Cardiac septum (tissue), 1 donor: ENCODE results near the gene DLGAP3. TPM values are rescaled to one million over a fixed set of nuclear protein-coding genes. Genes with fewer than 3 reads are reported as not detected.

Source experiments
- DNase-seq: peaks from one replicate; pipeline ENCODE4 v3.0.0-alpha.2; 2020; ENCODE audit warnings: low spot score
- intact Hi-C: fragments of 100-400 bp; cut with DNase I; formaldehyde crosslinking; loops from one replicate; pipeline ENCODE4 v1.14.0; 2022
- total RNA-seq: library from RNA; stranded (reverse); fragmentation: NEBNext Ultra II Directional; extraction: Animal tissue kit (Norgen Biotek cat#: 25700); gene quantifications from one replicate; pipeline ENCODE4 v1.2.1, GENCODE V29; 2021
- donor health status: DM: no; HTN: no; CAD: no.

The DLGAP3 gene
- total RNA-seq, 1 donor from 2014 or later, result 0.11 TPM

DNA sequence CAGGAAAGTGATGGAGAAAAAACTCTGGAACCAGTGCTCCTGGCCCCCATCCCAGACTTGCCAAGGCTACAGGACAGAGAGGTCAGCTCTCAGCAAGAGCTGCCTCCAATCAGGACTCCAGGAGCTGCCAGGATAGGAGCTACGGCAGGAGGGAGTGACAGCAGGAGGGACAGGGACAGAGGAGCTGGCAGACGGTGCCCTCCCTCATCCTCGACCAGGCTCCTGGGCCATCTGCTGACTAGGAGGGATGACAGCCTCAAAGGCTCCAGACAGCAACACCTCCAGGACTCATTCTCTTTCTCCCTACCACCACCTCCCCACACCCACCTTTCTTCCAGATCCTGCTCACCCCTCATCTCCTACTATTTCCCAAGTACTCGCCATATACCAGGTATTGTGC, 22.7 kb downstream of the DLGAP3 start:
- intact Hi-C loops, result no loop called here

DNA sequence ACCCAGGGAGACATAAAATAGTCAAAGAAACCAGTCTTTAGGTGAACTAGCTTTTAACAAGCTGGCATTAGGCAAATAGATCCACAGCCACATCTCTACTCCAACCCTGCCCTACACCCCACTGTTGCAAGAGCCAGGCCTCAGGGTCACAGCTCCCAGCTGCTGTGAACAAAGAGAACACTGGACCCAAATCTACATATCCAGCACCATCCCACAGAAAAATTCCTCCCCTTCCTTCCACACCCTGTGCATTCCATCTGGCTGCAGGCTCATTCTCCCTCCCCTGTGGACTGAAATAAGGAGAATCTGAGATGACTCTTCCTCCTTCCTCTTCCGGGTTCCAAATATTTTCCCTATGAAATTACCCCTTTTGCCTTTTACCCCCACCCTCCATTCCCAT, 23.2 kb downstream of the DLGAP3 start:
- intact Hi-C loops, result no loop called here
- DNase-seq, result no peak

More for the DNA sequence above, 22.7 kb downstream of the DLGAP3 start:
- no peak for DNase-seq

DNA sequence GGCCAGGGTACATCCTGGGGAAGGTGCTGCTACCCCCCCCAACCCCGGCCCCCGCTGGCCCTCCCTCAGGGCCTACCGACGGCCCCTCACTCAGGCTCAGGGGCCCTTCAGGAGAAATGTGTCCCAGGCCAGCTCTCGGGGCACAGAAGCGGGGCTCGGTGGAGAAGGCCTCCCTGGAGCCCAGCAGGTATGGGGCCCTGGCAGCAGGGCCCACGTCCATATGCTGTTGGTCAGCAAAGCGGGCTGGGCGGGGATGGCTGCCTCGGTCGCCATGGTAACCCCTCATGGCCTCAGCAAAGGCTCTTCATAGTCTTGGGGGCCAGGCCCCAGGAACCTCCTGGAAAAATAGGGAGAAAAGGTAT, 24.4 kb downstream of the DLGAP3 start:
- no peak for DNase-seq
- intact Hi-C loops, result no loop called here

DNA sequence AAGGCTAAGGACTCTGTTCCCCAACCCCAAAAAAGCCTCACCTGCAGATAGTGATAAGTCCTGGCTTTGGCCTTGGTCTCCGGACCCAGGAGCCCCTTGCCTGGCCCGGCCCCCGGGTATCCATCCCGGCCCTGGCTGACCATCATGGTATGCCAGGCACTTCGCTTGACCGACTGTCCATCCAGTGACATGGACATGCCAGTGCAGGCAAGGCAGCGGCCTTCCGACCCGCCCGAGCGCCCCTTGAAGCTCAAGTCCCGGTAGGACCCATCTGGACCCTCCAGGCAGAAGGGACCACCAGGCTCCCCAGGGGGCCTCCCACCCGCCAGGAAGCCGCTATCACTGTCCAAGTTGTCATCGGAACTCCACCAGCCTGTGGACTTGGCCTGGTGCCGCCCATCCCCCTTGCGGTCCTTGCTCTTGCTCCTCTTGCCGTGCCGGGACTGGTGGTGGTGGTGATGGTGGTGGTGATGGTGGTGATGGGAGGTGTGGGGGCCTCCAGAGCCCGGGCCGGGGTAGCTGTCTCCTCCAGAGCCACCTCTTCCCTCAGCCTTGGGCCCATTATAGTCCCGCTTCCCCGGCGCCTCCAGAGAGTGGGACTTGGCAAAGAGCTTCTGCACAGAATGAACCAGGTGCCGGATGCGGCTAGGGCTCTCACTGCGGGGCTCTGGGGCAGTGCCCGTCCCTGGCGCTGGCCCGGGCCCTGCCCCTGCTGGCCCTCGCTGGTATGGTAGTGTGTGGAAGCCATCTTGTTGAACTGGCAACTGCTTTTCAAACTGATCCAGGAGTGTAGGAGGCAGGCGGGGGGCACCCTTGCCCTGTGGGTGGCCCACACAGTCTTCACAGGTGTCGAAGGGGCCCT, 25.0 kb downstream of the DLGAP3 start:
- intact Hi-C loops, result no loop called here
- no peak for DNase-seq

DNA sequence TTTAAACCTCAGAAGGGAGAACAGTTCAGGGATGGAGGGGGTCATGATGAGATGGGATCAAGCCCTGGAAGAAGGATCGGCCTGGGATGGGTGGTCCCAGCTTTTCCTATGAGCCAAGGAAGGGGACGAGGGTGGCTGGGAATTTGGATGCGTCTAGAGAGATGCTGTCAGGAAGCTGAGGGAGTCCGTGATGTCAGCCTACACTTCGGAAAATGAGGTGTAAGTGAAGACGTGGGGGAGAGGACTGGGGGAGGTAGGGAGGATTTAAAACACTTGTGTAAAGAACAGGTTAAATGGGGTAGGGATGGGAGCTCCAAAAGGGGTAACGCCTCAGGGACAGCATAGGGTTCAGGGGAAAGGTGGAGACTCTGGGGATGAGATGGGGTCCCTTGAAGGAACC, 27.5 kb downstream of the DLGAP3 start:
- no peak for DNase-seq
- intact Hi-C loops, result no loop called here

DNA sequence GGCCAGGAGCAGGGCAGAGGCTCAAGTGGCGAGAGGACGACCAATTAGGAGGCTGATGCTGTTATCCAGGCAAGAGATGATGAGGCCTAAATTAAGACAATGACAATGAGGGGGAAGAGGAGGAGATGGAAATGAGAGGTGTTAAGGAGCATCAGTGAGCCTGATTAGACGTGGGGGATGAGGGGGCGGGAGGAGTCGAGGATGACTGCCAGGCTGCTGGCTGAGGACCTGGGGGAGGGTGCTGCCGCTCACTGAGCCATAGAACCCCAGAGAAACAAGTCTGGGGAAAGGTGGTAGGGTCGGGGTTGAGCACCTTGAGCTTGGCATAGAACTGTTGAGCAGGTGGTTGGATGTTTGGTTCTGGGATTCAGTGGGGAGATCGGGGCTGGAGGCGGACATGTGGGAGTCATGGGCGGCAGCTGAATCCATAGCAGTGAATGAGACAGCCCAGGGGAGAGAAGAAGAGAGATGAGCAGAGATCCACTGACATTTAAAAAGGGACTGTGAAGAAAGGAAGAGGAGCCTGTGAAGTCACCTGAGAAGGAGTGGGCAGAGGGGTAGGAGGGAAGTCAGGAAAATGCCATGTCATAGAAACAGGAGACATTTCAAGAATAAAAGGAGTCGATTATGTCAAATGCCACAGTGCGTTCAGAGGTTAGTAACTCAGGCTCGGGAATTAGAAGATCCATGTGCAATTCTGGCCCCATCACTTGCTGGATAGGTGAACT, 28.5 kb downstream of the DLGAP3 start:
- intact Hi-C loops, result no loop called here

DNA sequence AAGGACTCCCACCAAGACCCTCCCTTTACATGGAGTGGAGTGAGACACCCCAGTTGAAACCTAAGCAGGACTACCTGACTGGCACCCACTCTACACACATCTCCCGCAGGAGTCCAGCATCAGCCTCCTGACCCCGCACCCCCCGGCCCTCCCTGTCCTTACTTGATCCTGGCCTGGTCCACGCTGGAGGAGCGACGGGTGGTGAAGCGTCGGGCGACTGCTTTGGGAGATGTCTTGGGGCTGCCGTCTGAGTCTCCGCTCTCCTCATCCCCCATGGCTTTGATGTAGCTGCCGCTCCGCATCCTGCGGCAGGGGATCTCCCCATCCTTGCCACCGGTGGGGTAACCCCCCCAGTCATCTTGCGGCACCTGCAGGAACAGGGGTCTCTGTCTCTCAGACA, 29.5 kb downstream of the DLGAP3 start:
- no peak for DNase-seq
- intact Hi-C loops, result no loop called here

More for the DNA sequence above, 28.5 kb downstream of the DLGAP3 start:
- no peak for DNase-seq

DNA sequence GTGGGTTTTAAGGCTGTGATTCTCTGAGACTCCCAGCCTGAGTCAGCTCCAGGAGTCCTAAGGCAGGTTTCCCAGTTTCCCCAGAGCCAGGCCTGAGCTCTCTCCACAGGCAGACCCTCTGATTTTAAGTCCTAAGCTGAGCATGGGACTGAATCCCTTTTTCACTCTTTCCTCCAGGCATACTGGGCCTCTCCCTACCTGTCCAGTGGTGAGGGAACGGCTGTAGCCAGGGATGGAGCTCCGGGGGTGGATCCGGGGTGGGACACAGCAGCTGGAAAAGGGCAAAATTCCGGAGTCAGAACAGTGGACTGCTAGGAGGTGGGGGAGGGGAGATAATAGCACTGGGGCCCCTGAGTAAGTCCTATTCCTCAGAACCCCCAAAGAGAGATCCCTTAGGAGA, 30.0 kb downstream of the DLGAP3 start:
- intact Hi-C loops, result no loop called here
- no peak for DNase-seq

DNA sequence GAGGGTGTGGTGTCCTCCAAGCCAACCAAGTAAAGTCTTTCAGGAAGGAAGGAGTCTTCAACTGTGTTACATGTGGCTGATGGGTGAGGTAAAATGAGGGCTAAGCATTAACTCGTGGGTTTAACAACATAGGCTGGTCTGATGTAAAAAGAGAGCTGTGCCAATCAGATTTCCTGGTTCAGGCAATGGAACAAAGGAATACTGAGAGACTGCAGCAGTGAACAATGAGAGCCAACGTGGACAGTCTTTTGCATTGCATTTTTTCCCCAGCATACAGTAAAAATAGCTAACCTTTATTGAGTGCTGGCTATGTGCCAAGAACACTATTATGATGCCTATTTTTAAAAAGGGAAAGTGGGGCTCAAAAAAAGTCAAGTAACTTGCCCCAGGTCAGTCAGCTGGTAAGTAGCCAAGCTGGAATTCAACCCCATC, 31.1 kb downstream of the DLGAP3 start:
- no peak for DNase-seq
- intact Hi-C loops, result no loop called here

DNA sequence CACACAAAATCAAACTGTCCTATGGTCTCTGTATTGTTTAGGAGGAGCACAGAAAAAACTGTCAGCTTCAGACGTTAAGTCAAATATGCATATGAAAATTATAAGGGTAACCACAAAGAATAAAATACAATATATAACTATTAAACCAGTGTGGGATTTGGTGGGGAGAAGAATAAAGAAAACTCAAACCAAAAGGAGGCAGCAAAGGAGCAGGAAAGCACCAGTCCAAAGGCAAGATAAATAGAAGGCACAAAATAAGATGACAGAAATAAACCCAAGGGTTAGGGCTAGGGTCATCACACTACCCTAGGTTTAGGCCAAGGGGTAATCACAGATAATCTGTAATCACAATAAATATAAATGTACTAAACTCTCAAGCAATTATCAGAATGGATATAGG, 32.8 kb downstream of the DLGAP3 start:
- intact Hi-C loops, result no loop called here

DNA sequence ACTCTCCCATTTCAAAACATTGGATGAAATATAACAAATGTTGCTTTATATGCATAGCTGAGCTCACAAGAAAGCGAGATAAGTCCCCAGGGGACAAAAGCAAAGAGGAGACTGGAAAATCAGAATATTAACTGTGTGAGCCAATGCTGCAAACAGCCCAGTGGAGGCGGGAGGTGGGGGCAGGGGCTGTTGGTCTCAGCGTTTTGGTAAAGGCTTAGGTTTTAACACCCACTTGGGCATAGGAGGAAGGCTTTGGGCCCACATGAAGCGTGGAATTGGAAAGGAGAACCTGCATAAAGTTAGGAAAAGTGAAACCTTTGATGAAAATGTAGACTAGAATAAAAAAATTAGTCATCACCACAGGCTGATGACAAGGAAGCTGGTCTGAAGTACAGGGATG, 39.7 kb downstream of the DLGAP3 start:
- DNase-seq, result no peak
- intact Hi-C loops, result no loop called here

More for the DNA sequence above, 32.8 kb downstream of the DLGAP3 start:
- DNase-seq, result no peak

DNA sequence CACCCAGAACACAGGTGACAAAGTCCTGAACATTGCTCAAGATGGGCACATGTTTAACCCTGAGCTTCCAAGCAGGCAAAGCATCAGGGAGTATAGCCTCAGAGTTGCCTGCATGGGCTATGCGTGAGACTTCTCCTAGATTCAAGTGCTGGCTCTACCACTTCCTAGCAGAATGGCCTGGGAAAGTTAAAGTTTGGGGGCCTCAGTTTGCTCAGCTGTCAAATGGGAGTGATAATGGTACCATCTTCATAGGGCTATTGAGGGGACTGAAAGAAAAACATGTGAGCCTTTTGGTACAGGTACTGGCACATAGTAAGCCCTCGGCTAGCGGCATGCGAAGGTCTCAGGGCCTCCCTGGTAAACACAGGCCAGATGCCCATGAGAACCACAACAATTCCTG, 41.9 kb downstream of the DLGAP3 start:
- no peak for DNase-seq
- intact Hi-C loops, result no loop called here

DNA sequence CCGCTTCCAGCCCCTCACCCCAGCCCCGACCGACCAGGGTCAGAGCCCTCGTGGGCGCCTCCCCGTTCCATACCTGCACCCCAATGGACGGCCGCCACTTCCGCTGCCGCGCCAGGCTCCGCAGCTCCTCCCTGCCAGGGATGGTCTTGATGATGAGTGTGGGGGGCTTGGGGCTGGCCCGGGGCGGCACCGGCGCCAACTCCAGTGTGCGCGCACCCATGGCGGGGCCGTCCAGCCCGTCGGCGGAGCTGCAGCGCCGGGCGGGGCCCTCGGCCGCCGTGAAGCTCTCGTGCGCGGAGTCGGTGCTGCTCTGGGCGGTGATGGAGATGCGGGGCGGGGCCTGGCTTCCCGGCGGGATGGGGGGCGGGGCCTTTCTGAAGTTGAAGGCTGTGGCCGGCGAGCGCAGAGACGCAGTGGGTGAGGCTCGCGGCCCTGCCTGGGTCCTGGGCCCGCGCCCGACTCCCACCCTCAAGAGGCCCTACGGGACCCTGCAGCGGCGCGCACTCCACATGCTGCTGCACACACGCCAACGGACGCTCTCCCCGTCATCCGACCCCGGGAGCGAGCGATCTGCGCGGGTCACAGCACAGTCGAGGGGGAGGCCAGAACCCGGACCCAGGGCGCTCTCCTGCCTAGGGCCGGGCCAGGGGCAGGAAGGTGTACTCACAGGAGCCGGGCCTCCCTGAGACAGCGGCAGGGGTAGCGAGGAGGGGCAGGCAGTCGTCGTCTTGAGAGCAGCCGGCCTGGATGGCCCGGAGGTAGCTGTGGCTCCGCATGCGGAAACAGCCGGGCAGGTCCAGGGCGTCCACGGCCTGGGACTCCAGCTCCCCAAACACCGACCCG, 43.8 kb downstream of the DLGAP3 start:
- DNase-seq, result no peak
- intact Hi-C loops, result no loop called here

DNA sequence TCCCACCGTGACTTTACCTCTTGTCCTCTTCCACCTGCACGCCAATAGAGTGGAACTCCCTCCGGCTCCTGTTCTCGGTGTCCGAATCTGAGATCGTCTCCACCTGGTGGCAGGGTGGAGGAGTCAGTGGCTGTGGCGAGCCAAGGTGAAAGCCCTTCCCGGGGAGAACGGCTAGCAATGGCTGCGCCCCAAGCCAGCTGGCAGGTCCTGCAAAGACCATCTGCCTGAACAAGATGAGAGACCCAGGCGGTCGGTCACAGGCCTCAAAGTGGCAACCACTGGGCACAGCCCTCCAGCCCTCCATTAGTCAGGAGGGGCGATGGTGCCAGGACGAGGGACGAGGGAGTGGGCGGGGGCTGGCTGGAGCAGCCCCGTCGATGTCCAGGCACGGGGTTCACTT, 44.5 kb downstream of the DLGAP3 start:
- no peak for DNase-seq
- intact Hi-C loops, result no loop called here

DNA sequence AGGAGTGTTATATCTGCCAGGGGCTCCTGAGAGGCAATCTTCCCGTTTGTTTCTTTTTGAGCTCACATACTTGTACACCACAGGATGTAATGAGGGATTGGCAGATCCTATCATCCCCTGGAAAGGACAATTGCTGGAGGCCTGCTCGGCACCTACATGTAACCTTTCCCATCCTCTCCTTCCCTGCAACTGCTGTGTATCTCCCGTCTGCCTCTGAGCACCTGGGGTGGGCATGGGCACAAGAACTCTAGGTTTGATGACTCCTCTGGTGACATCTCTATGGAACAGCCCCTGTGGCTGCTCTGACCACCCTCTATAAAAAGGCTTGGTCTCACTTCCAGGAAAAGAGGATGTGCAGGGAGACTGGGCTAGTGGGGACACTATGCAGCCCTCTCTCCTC, 44.9 kb downstream of the DLGAP3 start:
- no peak for DNase-seq
- intact Hi-C loops, result no loop called here

DNA sequence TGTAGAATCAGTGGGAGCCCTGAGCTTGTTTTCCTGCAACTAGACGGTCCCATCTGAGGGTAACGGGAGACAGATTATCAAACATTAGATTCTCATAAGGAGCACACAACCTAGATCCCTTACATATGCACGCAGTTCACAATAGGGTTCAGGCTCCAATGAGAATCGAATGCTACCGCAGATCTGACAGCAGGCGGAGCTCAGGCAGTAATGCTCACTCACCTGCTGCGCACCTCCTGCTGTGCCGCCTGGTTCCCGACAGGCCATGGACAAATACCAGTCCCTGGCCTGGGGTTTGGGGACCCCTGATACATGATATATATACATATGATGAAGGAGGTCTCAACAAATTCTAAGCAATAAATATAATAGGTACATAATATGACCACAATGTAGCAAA, 50.2 kb downstream of the DLGAP3 start:
- intact Hi-C loops, result no loop called here

DNA sequence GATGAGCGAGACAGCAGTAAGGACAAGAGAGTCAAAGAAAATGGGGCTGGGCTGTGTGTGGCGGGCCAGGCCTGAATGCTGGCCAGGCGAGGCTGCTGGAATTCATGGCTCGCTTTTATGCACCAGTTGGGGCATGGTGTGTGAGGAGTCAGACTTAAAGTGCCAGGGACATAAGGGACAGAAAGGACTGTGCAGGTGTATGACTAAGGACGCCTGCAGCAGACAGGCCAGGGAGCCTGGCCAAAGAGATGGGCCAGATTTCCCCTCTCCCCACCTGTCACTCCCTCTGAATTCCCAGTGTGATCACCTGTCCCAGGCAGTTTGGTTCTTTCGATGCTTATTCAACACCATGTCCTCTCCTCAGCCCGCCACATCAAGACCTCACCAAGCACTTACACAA, 53.0 kb downstream of the DLGAP3 start:
- no peak for DNase-seq
- intact Hi-C loops, result no loop called here

More for the DNA sequence above, 50.2 kb downstream of the DLGAP3 start:
- no peak for DNase-seq

DNA sequence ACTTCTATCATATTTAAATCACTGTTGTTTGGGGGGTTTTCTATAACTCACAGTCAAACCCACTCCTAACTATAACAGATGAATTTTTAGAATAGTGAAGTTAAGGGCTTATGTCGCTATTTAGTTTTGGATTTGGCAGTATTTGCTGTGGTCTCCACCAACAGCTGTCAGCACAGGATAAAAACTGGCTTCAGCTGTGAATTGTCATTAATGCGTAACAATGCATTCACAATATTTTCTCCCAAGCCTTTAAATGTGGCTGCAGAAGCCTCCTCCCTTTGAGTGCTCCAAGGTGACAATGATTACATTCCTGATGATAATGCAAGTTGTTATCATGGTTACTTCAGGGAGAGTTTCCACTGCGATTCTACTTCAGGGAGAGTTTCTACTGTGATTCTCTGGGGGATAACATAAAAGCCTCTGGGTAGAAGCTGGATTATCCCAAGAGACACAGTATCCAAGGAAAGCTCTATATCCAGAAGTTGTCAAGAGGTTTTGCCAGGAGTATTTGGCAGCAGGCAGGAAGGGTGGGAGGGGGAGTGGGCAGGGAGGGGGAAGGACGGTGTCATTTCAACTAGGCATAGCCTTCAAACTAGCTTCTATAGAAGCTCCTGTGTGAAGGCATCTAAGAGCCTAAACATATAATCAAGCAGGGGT, 55.0 kb downstream of the DLGAP3 start:
- no peak for DNase-seq
- intact Hi-C loops, result no loop called here

DNA sequence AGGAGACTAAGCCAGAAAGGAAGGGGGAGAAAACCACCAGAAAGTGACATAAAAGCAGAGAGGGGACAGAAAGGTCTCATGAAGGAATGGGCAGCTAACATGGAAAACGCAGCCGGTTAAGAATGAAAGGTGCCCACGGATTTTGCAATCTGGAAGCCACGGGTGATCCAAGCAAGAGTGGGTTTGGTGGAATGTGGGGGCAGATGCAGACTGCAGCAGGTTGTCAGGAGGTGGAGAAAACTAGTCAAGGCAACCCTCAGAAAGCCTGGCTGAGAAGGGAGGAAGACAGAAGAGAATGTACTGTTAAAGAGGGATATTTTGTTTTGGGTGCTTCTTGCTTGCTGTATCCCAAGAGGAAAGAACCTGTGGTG, 57.3 kb downstream of the DLGAP3 start:
- intact Hi-C loops, result no loop called here
- no peak for DNase-seq
